Measurements from ENCODE around the gene EFEMP1. TPM values are rescaled to one million over a fixed set of nuclear protein-coding genes. Genes with fewer than 3 reads are reported as not detected.
A peak's percentile ranks its signal among the peaks of the same experiment; 100 is the strongest.

Gene EFEMP1
- total and polyA plus RNA-seq, 2 of the 13 experiments (the other 11 are each of a cell fraction or from before 2014, with no cell fraction given) = not detected

- Histone ChIP-seq H3K4me3 (replicated peaks in 1 of 3; ENCODE audit: insufficient read depth in 1 of 3, low read depth in 2 of 3, low read length in 3 of 3) (no peak overlapping the region), H3K79me2 (ENCODE audit: insufficient read depth, low read length) (no peaks in the 10 kb centered on the region), H3K4me1 (ENCODE audit: insufficient read depth, low read length) (no peaks in the 10 kb centered on the region), H3K27ac (ENCODE audit: extremely low read length, insufficient read depth, low read length) (no peak overlapping the region), H3K9me3 (ENCODE audit: low read length) (no peaks in the 10 kb centered on the region), H3K9ac (ENCODE audit: insufficient read depth, low read depth, low read length) (no peak overlapping the region), H4K20me1 (ENCODE audit: insufficient read depth, low read length) (no peaks in the 10 kb centered on the region), H3K27me3 (ENCODE audit: control insufficient read depth in 1 of 2, insufficient read depth in 2 of 2, low read length in 2 of 2) (no peaks in the 10 kb centered on the region), H2AFZ (ENCODE audit: low read length) (no peak overlapping the region), H3K36me3 (replicated peaks in 1 of 2; ENCODE audit: control insufficient read depth in 1 of 2, insufficient read depth in 2 of 2, low read length in 2 of 2) (no peaks in the 10 kb centered on the region), H3K4me2 (ENCODE audit: low read depth, low read length) (no peak overlapping the region)
- intact Hi-C loops (cut with micrococcal nuclease; ENCODE audit: unreplicated experiment) = no loop called here
- TF ChIP-seq CEBPB (IDR thresholded peaks at IDR 0.05; ENCODE audit: borderline replicate concordance, low read depth, low read length) (peak; percentile 78), ZFAT (CRISPR knock-in tag; conservative IDR thresholded peaks at IDR 0.05) (no peak)
- ChIA-PET CTCF (ENCODE audit: low intra/inter-chr PET ratio, low total read pairs) (no interaction called here), POLR2A (no interaction called here)
- DNase-seq (ENCODE audit: low spot score) (no peak), ATAC-seq (no peak), FAIRE-seq (no peak)
- BruUV-seq (replicated peaks) = no TSS peak
- in situ Hi-C loops (cut with HindIII; ENCODE audit: extremely low pct_ligation_motif_present, low pct_unique_long_range_greater_than_20kb) = no loop called here
- 35% methylated on average over 2 of the region's 2 CpGs for WGBS (ENCODE audit: low lambda C conversion rate)
Observed at GRCh38 chr2:55874338-55874737, 49.2 kb downstream of the EFEMP1 start.

GRCh38 chr2:55871637-55872036 is 51.9 kb downstream of the EFEMP1 start:
- no TSS peak for BruUV-seq (replicated peaks)
- Histone ChIP-seq H4K20me1 (ENCODE audit: insufficient read depth, low read length) (no peaks in the 10 kb centered on the region), H2AFZ (ENCODE audit: low read length) (no peak overlapping the region), H3K79me2 (ENCODE audit: insufficient read depth, low read length) (no peaks in the 10 kb centered on the region), H3K9me3 (ENCODE audit: low read length) (no peaks in the 10 kb centered on the region), H3K4me3 (replicated peaks in 1 of 3; ENCODE audit: insufficient read depth in 1 of 3, low read depth in 2 of 3, low read length in 3 of 3) (no peak overlapping the region), H3K27me3 (ENCODE audit: control insufficient read depth in 1 of 2, insufficient read depth in 2 of 2, low read length in 2 of 2) (no peaks in the 10 kb centered on the region), H3K36me3 (replicated peaks in 1 of 2; ENCODE audit: control insufficient read depth in 1 of 2, insufficient read depth in 2 of 2, low read length in 2 of 2) (no peaks in the 10 kb centered on the region), H3K9ac (ENCODE audit: insufficient read depth, low read depth, low read length) (no peak overlapping the region), H3K27ac (ENCODE audit: extremely low read length, insufficient read depth, low read length) (no peak overlapping the region), H3K4me1 (ENCODE audit: insufficient read depth, low read length) (no peaks in the 10 kb centered on the region), H3K4me2 (ENCODE audit: low read depth, low read length) (no peak overlapping the region)
- DNase-seq (ENCODE audit: low spot score) (no peak), FAIRE-seq (no peak), ATAC-seq (no peak)
- ChIA-PET CTCF (ENCODE audit: low intra/inter-chr PET ratio, low total read pairs) (no interaction called here), POLR2A (no interaction called here)
- intact Hi-C loops (cut with micrococcal nuclease; ENCODE audit: unreplicated experiment) (no loop called here), in situ Hi-C loops (cut with HindIII; ENCODE audit: extremely low pct_ligation_motif_present, low pct_unique_long_range_greater_than_20kb) (no loop called here)
- TF ChIP-seq TERF1 (CRISPR knock-in tag; IDR thresholded peaks at IDR 0.05) = no peak
- no peak for TF ChIP-seq PRDM10 (CRISPR knock-in tag; IDR thresholded peaks at IDR 0.05; ENCODE audit: low read depth)
- no peak for TF ChIP-seq MXD1 (CRISPR knock-in tag; IDR thresholded peaks at IDR 0.05)
- no peak for TF ChIP-seq ZNF18 (CRISPR knock-in tag; IDR thresholded peaks at IDR 0.05; ENCODE audit: insufficient replicate concordance)
- TF ChIP-seq E2F1 (CRISPR knock-in tag; IDR thresholded peaks at IDR 0.05) = no peak
- TF ChIP-seq MLX (CRISPR knock-in tag; IDR thresholded peaks at IDR 0.05) = no peak
- no peak for TF ChIP-seq SALL1 (CRISPR knock-in tag; IDR thresholded peaks at IDR 0.05)
